GM18873 (cell line): Measurements from ENCODE around the gene SECTM1.
"Not testable (repeated sequence)": the region's sequence is repeated elsewhere in the genome, so short reads cannot be mapped to it uniquely, and the experiment has no call there.

Experiments
- ATAC-seq: cut with Tn5 transposase; IDR thresholded peaks from one replicate; pipeline ENCODE4 v1.9.1; 2021; ENCODE audit warnings: mild to moderate bottlenecking, moderate library complexity, moderate number of reproducible peaks; ENCODE audit not compliant: unreplicated experiment, low FRiP score

Gene SECTM1

GRCh38 chr17:82333279-82334171 lies at the start of gene SECTM1:
SECTM1 (minus strand) TSS chr17:82333766; CDS start chr17:82327240, 6,526 bp downstream.
- ATAC-seq: no peak

DNA sequence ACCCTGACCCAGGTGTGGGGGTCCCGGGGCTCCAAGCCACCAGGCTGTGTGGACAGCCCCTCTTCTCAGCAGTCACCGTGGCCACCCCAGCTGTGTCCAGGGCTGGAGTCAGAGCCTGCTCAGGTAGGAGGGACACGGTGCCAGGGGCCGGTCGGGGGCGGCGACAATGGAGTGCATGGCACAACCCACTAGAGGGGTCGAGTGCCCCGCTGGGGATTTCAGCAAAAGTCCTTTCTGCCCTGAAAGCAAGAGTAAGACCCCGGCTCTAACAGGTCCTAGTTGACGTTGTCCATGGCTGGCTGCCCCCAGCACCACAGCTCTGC lies 49.3 kb upstream of the SECTM1 start:
- ATAC-seq: no peak

GRCh38 chr17:82382220-82382932 lies 48.8 kb upstream of the SECTM1 start:
- not testable (repeated sequence) for ATAC-seq

GRCh38 chr17:82381703-82382009 lies 48.1 kb upstream of the SECTM1 start:
- ATAC-seq: not testable (repeated sequence)

- no peak for ATAC-seq
Measured at GRCh38 chr17:82380860-82381702, 47.5 kb upstream of the SECTM1 start.

DNA sequence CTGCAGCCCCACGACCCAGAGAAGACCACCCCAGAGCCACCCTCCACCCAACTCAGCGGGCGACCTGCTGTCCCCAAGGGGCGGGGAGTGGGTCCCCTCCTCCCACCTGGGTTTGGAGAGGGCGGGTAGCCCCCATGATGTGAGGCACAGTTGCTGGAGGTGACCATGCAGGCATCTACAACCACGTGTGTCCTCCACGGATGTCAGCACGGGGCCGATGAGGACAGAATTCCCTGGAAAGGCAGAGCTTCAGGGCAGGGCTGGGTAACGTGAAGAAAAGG lies 45.1 kb upstream of the SECTM1 start:
- no peak for ATAC-seq

GRCh38 chr17:82377924-82378740 lies 44.6 kb upstream of the SECTM1 start:
- no peak for ATAC-seq

- ATAC-seq: not testable (repeated sequence)
Measured at GRCh38 chr17:82377294-82377693, 43.7 kb upstream of the SECTM1 start.

- ATAC-seq: no peak
Measured at GRCh38 chr17:82376042-82376730, 42.6 kb upstream of the SECTM1 start.

- ATAC-seq: no peak
Measured at GRCh38 chr17:82375359-82376041, 41.9 kb upstream of the SECTM1 start.

DNA sequence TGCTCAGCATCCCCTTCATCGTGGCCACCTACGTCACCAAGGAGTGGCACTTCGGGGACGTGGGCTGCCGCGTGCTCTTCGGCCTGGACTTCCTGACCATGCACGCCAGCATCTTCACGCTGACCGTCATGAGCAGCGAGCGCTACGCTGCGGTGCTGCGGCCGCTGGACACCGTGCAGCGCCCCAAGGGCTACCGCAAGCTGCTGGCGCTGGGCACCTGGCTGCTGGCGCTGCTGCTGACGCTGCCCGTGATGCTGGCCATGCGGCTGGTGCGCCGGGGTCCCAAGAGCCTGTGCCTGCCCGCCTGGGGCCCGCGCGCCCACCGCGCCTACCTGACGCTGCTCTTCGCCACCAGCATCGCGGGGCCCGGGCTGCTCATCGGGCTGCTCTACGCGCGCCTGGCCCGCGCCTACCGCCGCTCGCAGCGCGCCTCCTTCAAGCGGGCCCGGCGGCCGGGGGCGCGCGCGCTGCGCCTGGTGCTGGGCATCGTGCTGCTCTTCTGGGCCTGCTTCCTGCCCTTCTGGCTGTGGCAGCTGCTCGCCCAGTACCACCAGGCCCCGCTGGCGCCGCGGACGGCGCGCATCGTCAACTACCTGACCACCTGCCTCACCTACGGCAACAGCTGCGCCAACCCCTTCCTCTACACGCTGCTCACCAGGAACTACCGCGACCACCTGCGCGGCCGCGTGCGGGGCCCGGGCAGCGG lies 41.2 kb upstream of the SECTM1 start:
- no peak for ATAC-seq

GRCh38 chr17:82373731-82374625 lies 40.4 kb upstream of the SECTM1 start:
- no peak for ATAC-seq

GRCh38 chr17:82373072-82373452 lies 39.5 kb upstream of the SECTM1 start:
- not testable (repeated sequence) for ATAC-seq

DNA sequence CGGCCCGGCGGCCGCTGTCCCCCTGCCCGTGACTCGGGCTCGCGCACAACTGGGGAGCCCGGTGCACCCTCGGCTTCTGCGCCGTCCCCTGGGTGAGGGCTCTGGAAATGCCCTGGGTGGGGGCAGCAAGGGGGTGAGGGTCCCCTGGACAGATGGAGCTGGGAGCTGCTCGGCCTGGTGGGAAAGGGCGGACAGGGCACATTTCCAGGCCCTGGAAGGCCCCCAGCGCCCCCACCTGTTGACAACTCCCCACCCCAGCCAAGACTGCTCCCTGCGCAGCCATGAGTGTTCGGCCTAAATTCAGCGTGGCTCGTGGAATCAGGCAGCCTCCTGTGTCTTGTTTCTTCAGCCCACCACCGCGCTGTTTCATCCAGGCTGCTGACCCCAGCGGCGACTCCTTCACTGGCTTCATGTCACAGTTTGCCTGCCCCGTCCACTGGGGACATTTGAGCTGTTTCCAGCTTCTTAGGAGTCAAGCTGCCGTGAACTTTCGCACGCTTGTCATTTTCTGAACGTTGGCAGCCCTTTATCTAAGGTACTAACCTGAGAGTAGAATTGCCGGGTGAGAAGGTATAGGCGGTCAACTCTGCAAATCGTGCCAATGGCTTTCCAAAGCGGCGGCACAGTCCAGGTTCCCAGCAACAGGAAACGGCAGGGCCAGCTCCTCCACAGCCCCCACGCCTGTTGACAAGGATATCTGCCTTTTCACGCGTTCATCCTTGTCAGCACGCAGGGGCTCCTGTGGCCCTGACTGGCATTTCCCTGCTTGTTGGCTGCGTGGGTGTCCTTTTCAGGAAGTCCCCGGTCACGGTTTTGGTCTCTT lies 38.9 kb upstream of the SECTM1 start:
- no peak for ATAC-seq

DNA sequence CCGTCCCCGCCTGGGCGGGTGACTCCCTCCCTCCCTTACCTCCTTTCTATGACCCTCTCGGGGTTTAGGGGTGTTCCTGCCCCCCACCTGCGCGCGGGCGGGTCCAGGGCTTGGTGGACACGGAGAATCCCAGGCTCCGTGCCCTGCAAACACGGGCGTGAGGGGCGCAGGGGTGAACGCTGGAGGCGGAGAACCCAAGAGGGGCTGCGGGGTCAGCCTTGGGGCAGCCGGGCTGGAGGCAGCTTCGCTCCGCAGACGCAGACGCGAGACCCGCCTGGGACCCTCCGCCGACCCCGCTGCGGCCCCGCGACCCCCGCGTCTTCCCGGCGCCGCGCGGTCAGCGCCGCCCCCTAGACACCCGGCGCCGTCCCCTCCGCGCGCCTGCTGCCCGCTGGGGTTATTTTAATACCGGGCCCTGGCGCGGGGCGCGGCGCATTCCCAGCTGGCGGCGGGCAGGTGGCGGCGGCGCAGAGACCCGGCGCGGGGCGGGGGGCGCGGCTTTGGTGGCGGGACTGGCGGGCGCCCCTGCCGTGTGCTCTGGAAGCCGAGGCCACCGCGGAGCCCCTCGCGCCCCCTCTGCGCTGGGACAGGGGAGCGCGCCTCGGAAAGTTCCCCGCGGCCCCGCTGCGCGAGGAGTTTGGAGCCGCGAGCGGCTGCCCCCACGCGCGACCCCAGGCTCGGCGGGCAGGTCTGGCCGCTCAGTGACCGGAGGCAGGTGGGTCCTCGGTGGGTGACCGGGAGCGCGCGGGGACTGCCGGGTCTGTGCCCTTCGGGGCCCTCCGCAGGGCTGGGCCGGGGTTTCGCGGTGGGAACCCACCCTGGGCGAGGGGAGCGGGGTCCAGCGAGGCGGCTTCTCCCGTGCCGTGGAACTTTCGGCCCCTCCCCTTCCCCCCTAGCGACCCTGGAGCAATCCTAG lies 38.0 kb upstream of the SECTM1 start, which contains the start of gene UTS2R:
Gene UTS2R (plus strand): TSS at position 433 of the 916 bp plus-strand sequence. CDS start 2,560 bp downstream, outside the sequence.
- ATAC-seq: no peak
